ENCODE data around the gene ERI3. TPM values are rescaled to one million over a fixed set of nuclear protein-coding genes. Genes with fewer than 3 reads are reported as not detected.
A peak's percentile ranks its signal among the peaks of the same experiment; 100 is the strongest.

The ERI3 gene, protein sequence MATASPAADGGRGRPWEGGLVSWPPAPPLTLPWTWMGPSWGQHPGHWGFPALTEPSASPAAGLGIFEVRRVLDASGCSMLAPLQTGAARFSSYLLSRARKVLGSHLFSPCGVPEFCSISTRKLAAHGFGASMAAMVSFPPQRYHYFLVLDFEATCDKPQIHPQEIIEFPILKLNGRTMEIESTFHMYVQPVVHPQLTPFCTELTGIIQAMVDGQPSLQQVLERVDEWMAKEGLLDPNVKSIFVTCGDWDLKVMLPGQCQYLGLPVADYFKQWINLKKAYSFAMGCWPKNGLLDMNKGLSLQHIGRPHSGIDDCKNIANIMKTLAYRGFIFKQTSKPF
- total RNA-seq = 10 to 100 TPM; 22.6 to 25.7 TPM
- 17.6 to 22.3 reads per million in 2 donors for total RNA-seq

GRCh38 chr1:44354840-44355581 lies at the start of gene ERI3:
Gene ERI3, minus strand, starts transcription at chr1:44355257. Its CDS starts 231 bp downstream, at chr1:44355026.
- ATAC-seq = peak; percentile 99
- Mint-ChIP-seq H3K4me3 (peak within 1 kb of the TSS; percentile 96), H3K36me3 (ENCODE audit: low read depth) (no peaks in the 10 kb centered on the region), H3K4me1 (peaks cover 26% of the 10 kb centered on the region), H3K27me3 (no peaks in the 10 kb centered on the region), H3K27ac (peak within 1 kb of the TSS; percentile 53)
- DNase-seq = peak; percentile 92 to 93 (median 92)
- H3K9me3 ChIP-seq (ENCODE audit: control insufficient read depth, low read length, poor library complexity, severe bottlenecking) = no peaks in the 10 kb centered on the region

- H3K4me1 Mint-ChIP-seq = peaks cover 7% of the 10 kb centered on the region
- H3K4me3 Mint-ChIP-seq = no peak overlapping the region
- H3K36me3 Mint-ChIP-seq (ENCODE audit: low read depth) = peaks cover 6% of the 10 kb centered on the region
- no peaks in the 10 kb centered on the region for H3K9me3 ChIP-seq (ENCODE audit: control insufficient read depth, low read length, poor library complexity, severe bottlenecking)
- DNase-seq = no peak
- H3K27me3 Mint-ChIP-seq = peaks cover 69% of the 10 kb centered on the region
- no peak overlapping the region for H3K27ac Mint-ChIP-seq
- no peak for ATAC-seq
These were observed 46.5 kb upstream of the ERI3 start for GRCh38 chr1:44401256-44402228.

DNA sequence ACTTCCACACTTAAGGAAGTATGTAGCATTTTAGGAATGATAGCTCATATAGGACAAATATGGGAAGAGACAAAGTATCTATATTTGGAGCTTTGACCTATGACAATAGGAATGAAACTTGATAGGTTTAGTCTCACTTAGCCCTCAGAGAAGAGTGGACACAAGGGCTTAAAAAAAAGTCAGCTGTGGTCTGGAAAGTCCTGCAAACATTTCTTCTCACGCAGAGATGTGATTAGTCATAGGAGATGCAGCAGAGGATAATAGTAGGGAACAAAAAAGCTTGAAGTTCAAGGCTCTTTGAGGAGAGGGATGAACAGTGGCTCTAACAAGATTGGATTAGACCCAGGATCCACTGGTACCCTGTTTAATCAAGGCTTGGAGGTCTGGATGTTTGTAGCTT lies 35.2 kb upstream of the ERI3 start:
- Mint-ChIP-seq H3K4me1 (no peaks in the 10 kb centered on the region), H3K27ac (no peak overlapping the region), H3K4me3 (no peak overlapping the region), H3K27me3 (peaks cover 21% of the 10 kb centered on the region), H3K36me3 (ENCODE audit: low read depth) (peaks cover 5% of the 10 kb centered on the region)
- no peak for ATAC-seq
- no peak for DNase-seq
- no peaks in the 10 kb centered on the region for H3K9me3 ChIP-seq (ENCODE audit: control insufficient read depth, low read length, poor library complexity, severe bottlenecking)

- Mint-ChIP-seq H3K4me1 (no peaks in the 10 kb centered on the region), H3K4me3 (no peak overlapping the region), H3K27ac (no peak overlapping the region), H3K27me3 (peaks cover 16% of the 10 kb centered on the region), H3K36me3 (ENCODE audit: low read depth) (peaks cover 2% of the 10 kb centered on the region)
- H3K9me3 ChIP-seq (ENCODE audit: control insufficient read depth, low read length, poor library complexity, severe bottlenecking) = no peaks in the 10 kb centered on the region
- DNase-seq = no peak
- ATAC-seq = no peak
These were observed 34.4 kb upstream of the ERI3 start for GRCh38 chr1:44389437-44389836.

DNA sequence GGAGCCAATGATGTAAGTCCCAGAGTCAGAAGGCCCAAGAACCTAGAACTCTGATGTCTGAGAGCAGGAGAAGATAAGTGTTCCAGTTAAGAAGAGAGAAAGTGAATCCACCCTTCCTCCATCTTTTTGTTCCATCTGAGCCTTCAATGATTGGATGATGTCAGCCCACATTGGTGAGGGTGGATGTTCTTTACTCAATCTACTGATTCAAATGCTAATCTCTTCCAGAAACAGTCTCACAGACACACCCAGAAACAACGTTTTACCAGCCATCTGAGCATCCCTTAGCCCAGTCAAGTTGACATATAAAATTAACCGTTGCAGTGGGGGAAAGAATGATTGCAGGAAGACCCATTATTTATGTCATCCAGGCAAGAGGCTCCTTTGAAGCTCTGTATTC lies 33.5 kb upstream of the ERI3 start:
- no peak overlapping the region for H3K4me3 Mint-ChIP-seq
- peaks cover 8% of the 10 kb centered on the region for H3K27me3 Mint-ChIP-seq
- H3K36me3 Mint-ChIP-seq (ENCODE audit: low read depth) = peaks cover 2% of the 10 kb centered on the region
- H3K27ac Mint-ChIP-seq = no peak overlapping the region
- H3K9me3 ChIP-seq (ENCODE audit: control insufficient read depth, low read length, poor library complexity, severe bottlenecking) = no peaks in the 10 kb centered on the region
- no peak for ATAC-seq
- no peaks in the 10 kb centered on the region for H3K4me1 Mint-ChIP-seq
- no peak for DNase-seq

GRCh38 chr1:44380666-44381177 lies 25.7 kb upstream of the ERI3 start:
- Mint-ChIP-seq H3K36me3 (ENCODE audit: low read depth) (no peaks in the 10 kb centered on the region), H3K27me3 (peaks cover 7% of the 10 kb centered on the region), H3K4me3 (no peak overlapping the region), H3K27ac (no peak overlapping the region), H3K4me1 (no peaks in the 10 kb centered on the region)
- ATAC-seq (no peak), DNase-seq (no peak)
- H3K9me3 ChIP-seq (ENCODE audit: control insufficient read depth, low read length, poor library complexity, severe bottlenecking) = no peaks in the 10 kb centered on the region

DNA sequence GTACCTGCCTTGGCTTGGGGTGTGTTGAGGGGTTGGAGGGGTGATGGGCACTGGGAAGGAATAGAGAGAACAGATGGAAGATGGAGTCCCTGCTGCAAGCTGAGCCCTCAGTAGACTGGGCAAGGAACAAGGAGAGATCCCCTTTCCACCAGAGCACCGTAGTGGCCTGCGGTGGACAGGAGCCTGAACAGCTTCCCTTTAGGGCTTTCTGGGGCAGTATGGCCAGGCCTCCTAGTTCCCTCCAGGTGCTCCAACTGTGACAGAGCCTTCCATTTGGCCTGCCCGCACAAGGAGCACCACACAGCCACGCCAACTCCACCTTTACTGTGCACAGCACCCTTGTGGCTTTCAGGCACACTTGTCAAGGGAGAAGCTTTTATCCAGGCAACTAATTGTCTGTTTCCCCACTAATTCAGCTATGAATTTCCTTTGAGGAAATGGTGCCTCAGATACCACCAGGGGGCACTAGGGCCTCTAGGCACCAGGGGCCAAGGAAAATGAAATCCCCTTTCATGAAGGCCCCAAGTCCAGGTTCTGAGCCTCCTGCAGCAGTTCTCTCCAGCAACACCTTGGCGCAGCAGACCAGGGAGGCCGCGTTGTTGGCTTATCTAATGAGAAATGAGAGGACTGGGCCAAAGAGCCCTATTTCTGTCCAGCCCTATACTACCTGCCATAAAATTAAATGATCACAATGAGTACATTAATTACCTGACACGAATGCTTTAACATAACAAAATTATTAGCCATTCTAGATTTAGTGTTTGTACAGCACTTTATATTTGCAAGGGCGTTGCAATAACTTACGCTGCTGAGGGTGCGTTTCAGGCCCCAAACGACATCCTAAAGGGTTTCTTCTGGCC lies 23.1 kb upstream of the ERI3 start:
- Mint-ChIP-seq H3K36me3 (ENCODE audit: low read depth) (peaks cover 4% of the 10 kb centered on the region), H3K27me3 (peaks cover 7% of the 10 kb centered on the region), H3K4me1 (no peaks in the 10 kb centered on the region), H3K4me3 (no peak overlapping the region), H3K27ac (no peak overlapping the region)
- ATAC-seq (no peak), DNase-seq (peak in 2 of 3 donors; percentile 19 to 21)
- no peaks in the 10 kb centered on the region for H3K9me3 ChIP-seq (ENCODE audit: control insufficient read depth, low read length, poor library complexity, severe bottlenecking)

DNA sequence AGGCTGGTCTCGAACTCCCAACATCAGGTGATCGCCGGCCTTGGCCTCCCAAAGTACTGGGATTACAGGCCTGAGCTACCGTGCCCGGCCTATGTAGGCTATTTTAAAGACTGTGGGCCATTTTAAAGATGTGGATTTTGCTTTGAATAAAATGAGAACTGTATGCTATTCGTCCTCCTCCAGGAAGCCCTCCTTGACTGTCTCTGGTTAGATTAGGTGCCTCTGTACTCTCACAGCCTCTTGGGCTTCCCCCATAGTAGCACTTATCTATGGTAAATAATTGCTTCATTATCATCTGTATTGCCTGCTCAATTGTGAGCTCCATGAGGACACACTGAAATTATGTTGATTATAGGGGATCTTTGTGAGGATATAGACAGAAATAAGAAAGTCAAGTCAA lies 20.5 kb upstream of the ERI3 start:
- DNase-seq = no peak
- Mint-ChIP-seq H3K4me1 (no peaks in the 10 kb centered on the region), H3K4me3 (no peak overlapping the region), H3K36me3 (ENCODE audit: low read depth) (peaks cover 4% of the 10 kb centered on the region), H3K27ac (no peak overlapping the region), H3K27me3 (peaks cover 7% of the 10 kb centered on the region)
- no peaks in the 10 kb centered on the region for H3K9me3 ChIP-seq (ENCODE audit: control insufficient read depth, low read length, poor library complexity, severe bottlenecking)
- ATAC-seq = no peak

- no peaks in the 10 kb centered on the region for H3K9me3 ChIP-seq (ENCODE audit: control insufficient read depth, low read length, poor library complexity, severe bottlenecking)
- Mint-ChIP-seq H3K36me3 (ENCODE audit: low read depth) (peaks cover 11% of the 10 kb centered on the region), H3K4me3 (no peak overlapping the region), H3K27ac (no peak overlapping the region), H3K27me3 (peaks cover 27% of the 10 kb centered on the region), H3K4me1 (peaks cover 2% of the 10 kb centered on the region)
- ATAC-seq = no peak
- no peak for DNase-seq
These were observed 16.1 kb upstream of the ERI3 start for GRCh38 chr1:44371206-44371605.

- no peaks in the 10 kb centered on the region for H3K9me3 ChIP-seq (ENCODE audit: control insufficient read depth, low read length, poor library complexity, severe bottlenecking)
- Mint-ChIP-seq H3K4me3 (no peak overlapping the region), H3K4me1 (peaks cover 2% of the 10 kb centered on the region), H3K36me3 (ENCODE audit: low read depth) (peaks cover 8% of the 10 kb centered on the region), H3K27me3 (peaks cover 34% of the 10 kb centered on the region), H3K27ac (no peak overlapping the region)
- ATAC-seq (no peak), DNase-seq (no peak)
These were observed 13.6 kb upstream of the ERI3 start for GRCh38 chr1:44368471-44369151.

DNA sequence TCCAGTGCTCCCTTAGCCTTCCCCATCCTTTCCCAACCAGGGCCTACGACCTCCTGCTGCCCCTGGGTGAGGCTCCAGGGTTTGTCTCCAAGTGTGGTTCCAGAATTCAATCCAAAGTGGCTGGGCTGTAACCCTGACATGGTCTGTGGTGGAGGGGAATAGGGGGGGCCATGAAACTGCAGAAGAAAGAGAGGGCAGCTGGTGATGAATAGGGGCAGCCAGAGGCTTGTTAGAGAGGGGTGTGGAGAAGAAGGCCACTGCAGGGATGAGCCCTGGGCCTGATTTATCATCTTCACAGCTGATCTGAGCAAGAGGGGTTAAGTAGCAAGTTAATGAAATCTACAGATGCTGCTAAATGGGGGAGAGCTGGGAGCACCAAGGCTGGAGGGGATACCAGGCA lies 12.9 kb upstream of the ERI3 start:
- ATAC-seq (no peak), DNase-seq (no peak)
- Mint-ChIP-seq H3K27me3 (peaks cover 40% of the 10 kb centered on the region), H3K4me1 (peaks cover 2% of the 10 kb centered on the region), H3K4me3 (no peak overlapping the region), H3K36me3 (ENCODE audit: low read depth) (peaks cover 10% of the 10 kb centered on the region), H3K27ac (peak overlapping the region; percentile 14)
- no peaks in the 10 kb centered on the region for H3K9me3 ChIP-seq (ENCODE audit: control insufficient read depth, low read length, poor library complexity, severe bottlenecking)
